HG03025 (cell line): Measurements from ENCODE around the gene HOXA13.

Experiments
- ATAC-seq: cut with Tn5 transposase; IDR thresholded peaks from one replicate; pipeline ENCODE4 v1.9.1; 2021; ENCODE audit warnings: mild to moderate bottlenecking, moderate library complexity; ENCODE audit not compliant: unreplicated experiment, low FRiP score

Gene HOXA13

GRCh38 chr7:27209933-27210440 is 10.1 kb upstream of the HOXA13 start:
- ATAC-seq, result no peak

- no peak for ATAC-seq
Measured at GRCh38 chr7:27208998-27209397, 9.1 kb upstream of the HOXA13 start.

- no peak for ATAC-seq
Measured at GRCh38 chr7:27207348-27207985, 7.6 kb upstream of the HOXA13 start.

- ATAC-seq, result no peak
Measured at GRCh38 chr7:27205325-27206280, 5.7 kb upstream of the HOXA13 start.

GRCh38 chr7:27204851-27205322 is 5.0 kb upstream of the HOXA13 start:
- no peak for ATAC-seq

DNA sequence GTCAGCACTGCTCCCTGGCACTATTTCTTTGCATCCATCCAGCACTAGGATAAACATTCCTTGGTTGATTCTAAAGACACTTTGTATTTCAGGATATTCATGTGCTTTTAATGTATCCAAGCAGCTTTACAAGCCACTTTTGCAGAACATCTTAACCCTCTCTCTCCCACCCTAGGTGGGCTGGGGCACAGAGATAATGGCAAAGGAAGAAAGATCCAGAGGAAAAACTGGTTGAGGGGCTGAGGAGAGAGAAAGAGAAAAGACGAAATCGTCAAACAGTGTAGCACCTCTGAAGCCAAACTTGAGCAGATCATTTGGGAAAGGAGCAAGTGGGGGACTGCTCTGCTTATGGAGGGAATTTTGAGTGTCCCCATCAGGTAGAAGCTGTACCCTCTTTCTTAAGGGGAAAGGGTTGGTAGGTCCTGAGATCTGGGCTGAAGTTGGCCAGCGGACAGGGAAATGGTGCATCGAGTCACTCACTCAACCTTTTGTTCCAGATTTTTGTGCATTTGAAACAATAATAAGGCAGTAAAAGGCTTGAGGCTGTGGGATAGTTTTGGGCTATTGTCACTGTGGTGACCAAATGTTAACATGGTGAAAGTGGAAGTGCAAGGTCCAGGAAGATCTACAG is 4.2 kb upstream of the HOXA13 start:
- ATAC-seq, result no peak

DNA sequence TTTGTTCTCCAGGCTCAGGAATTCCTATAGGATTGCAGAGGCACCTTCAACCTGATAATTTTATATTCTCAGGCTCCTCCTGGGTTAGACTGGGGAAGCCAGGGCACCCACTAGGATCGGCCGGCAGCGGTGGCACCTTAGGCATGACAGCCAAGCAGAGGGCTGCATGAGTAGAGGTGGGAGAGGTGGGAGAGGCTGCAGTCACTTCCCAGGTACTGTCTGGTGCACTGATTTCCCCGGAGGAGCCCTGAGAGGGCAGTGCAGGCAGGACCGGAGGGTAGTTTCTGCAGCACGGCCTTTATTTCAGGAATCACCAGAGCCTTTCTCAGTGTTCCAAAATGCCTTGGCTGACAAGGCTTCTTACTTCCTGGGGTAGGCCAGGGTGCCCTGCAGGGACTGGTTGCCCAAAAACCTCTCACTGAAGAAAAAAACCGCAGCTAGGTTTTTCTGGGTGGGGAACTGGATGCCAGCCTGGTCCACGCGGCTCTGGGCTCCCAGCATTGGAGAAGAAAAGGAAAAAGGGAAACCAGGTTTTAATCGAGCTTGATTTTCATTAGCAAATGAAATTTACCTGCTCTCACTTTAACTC is 3.6 kb upstream of the HOXA13 start:
- no peak for ATAC-seq

GRCh38 chr7:27202862-27203134 is 2.9 kb upstream of the HOXA13 start:
- no peak for ATAC-seq

GRCh38 chr7:27202018-27202861 is 2.3 kb upstream of the HOXA13 start:
- no peak for ATAC-seq

DNA sequence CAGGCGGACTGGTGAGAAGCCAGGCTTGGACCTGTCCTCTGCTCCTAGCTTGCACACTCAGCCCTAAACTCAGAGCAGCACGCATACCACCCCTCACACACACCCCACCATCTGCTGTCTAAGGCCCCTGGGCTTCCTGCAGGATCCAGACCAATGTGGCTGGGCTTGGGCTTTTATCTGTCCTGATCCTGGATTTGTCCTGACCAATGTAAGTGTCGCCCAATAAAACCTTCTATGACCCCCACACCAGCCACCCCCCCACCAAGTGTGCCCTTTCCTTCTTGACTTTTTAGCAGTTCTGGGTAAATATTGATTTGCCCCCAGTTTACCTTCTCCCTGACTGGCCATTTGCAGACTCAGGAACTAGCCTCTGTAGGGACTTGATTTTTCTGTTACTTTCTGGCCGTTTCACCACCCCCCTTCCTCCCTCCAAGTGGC is 1.7 kb upstream of the HOXA13 start:
- ATAC-seq, result no peak

- no peak for ATAC-seq
Measured at GRCh38 chr7:27200761-27201579, 1.1 kb upstream of the HOXA13 start.

DNA sequence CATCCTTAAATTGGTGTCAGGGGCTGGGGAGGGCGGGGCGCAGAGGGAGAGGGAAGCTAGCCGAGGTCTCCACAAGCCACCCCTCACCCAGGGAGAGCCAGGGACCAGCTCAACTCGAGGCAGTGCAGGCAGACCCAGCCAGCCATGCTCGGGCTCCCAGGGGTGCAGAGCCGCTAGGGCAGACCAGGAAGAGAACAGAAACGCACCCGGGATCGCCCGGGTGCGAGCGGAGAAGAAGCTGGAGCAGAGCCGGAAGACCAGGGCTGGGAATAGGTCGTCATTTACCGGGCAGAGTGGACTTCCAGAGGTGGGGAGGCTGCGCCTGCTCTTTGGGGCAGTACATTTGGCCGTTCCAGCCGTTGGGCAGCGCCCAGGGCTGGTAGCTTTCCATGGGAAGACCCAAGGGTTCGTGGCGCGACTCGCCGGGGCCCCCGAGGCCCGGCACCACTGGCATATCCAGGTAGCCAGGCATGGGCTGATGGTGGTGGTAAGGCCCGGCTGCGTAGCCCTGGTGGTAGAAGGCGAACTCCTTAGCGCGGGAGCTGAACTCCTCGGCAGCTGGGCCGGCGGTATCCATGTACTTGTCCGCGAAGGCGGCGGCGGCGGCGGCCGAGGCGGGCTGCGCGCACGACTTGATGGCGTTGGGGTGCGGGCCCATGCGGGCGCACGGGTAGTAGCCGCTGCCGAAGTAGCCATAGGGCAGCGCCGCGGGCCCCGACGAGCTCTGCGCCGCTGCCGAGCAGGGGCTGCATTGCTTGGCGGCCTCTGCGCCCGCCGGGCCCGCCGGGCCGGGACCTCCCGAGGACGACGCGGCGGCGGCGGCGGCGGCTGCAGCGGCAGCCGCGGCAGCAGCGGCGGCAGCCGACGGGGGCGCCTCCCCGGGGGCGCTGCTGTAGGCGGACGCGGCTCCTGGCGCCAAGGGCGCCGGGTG is 755 bp downstream of the HOXA13 start:
- no peak for ATAC-seq

DNA sequence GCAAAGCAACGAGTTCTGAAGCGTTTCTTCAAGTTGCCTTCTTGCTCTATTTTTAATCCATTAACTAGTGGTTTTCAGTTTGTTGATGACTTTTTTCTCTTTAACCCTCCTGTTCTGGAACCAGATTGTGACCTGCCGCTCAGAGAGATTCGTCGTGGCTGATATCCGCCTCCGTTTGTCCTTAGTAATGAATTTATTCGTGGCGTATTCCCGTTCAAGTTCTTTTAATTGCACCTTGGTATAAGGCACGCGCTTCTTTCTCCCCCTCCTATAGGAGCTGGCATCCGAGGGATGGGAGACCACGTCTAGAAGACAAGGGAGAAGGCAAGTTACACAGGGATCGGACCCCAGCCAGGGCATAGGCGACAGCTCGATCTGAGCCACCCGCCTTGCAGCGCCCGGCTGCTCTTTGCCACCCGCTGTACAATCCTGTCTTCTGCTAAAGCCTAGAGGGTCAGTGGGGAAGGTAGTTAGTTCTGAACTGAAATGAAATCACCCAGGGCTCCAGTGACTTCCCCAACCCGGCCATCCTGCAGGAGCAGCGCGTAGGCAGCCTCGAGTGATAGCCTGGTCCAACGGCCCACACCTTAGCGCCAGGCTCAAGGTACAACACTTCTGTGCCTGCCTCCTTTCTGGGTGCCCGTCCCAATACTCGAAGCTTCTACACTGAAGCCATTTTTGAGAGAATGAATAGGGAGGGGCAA is 1.6 kb downstream of the HOXA13 start:
- ATAC-seq, result no peak

GRCh38 chr7:27197137-27198042 is 2.5 kb downstream of the HOXA13 start:
- no peak for ATAC-seq

- no peak for ATAC-seq
Measured at GRCh38 chr7:27196287-27196767, 3.6 kb downstream of the HOXA13 start.

- no peak for ATAC-seq
Measured at GRCh38 chr7:27194686-27195379, 5.1 kb downstream of the HOXA13 start.
